ENCODE results near the gene QSOX2.
"Not testable (repeated sequence)": the region's sequence is repeated elsewhere in the genome, so short reads cannot be mapped to it uniquely, and the experiment has no call there.

QSOX2 gene

DNA sequence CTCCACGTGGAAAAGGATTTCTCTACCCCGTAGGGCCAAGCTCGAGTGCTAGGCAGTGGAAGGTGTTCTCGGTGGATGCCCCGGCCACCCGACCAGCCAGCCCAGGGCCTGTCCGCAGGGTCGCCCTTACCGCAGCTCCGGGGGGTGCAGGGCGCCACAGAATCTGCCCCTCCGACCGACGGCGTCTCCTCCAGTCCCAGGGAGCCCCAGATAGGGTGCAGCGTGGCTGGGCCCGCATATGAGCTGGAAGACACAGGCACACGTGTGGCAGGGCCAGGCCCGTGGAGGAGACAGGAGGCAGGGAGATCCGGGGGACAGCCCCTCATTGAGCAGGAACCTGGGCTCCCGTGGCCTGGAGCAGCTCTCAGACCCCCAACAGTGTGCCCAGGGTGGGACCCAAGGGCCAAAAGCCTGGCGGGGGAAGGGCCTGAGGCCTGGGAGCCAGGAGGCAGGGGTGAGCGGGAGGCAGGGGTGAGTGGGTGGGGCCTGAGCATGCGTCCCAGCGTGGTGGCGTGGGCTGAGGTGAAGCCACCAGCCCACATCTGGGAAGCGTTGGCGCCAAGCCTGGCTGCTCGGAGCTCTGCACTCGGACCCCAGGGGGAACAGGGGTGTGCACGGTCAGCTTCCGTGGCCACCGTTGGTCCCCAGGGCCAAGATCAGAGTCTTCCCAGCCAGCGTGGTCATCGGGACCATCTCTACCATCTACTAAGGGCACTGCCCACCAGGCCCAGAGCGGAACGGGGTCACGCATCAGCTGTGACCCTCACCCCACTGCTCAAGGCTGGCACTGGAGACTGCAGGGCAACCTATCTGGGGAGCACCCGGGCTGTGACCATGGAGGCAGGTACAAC lies 36.0 kb upstream of the QSOX2 start:
- no peak for FAIRE-seq

DNA sequence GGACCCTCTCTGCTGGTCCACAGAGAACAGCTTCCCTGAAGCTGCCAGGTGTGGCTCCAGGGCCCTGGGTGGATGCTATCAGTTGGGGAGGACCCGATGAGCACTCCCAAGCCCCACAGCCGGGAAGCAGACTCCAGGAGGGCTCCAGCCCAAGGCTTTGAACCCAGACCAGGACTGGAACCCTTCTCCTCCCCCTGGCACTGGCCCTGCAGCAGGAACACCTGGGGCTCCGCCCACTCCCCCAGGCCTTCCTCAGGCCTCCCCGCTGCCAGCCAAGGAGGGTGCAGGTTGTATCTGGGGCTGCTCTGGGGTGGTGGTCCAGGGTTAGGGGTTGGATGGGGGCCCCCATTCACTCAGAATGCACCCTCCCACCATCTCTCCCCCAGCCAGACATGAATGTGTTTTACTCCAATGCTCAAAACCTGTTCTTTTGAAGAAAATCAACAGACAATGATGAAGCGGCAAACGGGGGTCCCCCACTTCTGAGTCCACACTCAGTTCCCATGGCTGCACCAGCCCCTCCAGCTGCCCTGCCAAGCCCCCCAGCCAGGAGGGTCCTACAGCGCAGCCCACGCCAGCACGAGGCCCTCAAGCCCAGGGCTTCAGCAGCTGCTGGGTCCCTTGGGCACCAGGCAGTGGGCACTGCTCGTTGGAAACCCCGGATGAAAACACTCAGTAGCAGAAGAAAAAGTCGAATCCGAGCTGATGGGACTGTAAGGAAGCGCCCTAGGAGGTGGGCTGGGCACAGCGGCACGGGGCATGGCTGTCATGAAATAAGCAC lies 35.1 kb upstream of the QSOX2 start:
- FAIRE-seq = no peak

GRCh38 chr9:136279471-136279870 lies 33.9 kb upstream of the QSOX2 start:
- FAIRE-seq = no peak

- no peak for FAIRE-seq
Measured at GRCh38 chr9:136278894-136279293, 33.3 kb upstream of the QSOX2 start.

- no peak for FAIRE-seq
Measured at GRCh38 chr9:136278221-136278620, 32.6 kb upstream of the QSOX2 start.

DNA sequence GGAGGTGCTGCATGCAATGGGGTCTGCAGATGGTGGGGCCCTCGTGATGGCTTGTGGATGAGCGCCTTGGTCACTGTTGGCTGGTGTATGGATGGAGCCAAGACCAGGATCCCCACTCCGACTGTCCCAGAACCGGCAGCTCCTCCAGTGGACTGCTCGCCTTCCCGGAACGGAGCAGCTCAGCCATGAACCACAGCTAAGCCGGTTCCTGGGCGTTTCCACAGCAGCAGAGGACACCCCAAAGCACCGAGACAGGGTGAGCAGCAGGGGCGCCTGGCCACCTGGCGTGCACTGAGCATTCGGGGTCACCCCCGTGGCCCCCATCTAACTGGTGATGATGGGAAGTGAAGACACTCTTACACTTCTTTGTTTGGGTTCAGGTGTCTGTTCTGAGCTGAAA lies 32.1 kb upstream of the QSOX2 start:
- no peak for FAIRE-seq

- no peak for FAIRE-seq
Measured at GRCh38 chr9:136276716-136277115, 31.1 kb upstream of the QSOX2 start.

GRCh38 chr9:136275655-136276429 lies 30.2 kb upstream of the QSOX2 start:
- FAIRE-seq = no peak

- FAIRE-seq = no peak
Measured at GRCh38 chr9:136274786-136275654, 29.4 kb upstream of the QSOX2 start.

- no peak for FAIRE-seq
Measured at GRCh38 chr9:136273921-136274785, 28.5 kb upstream of the QSOX2 start.

- no peak for FAIRE-seq
Measured at GRCh38 chr9:136273244-136273865, 27.7 kb upstream of the QSOX2 start.

DNA sequence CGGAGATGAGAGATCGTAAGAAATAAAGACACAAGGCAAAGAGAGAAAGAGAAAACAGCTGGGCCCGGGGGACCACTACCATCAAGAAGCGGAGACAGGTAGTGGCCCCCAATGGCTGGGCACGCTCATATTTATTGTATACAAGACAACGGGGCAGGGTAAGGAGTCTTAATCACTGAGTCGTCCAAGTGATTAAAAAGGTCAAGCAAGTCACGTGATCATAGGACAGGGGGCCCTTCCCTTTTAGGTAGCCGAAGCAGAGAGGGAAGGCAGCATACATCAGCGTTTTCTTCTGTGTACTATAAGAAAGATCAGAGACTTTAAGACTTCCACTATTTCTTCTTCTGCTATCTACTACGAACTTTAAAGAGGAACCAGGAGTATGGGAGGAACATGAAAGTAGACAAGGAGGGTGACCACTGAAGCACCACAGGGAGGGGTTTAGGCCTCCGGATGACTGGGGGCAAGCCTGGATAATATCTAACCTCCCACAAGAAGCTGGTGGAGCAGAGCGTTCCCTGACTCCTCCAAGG lies 24.6 kb upstream of the QSOX2 start:
- FAIRE-seq = no peak

GRCh38 chr9:136268735-136269134 lies 23.1 kb upstream of the QSOX2 start:
- no peak for FAIRE-seq

GRCh38 chr9:136268318-136268717 lies 22.7 kb upstream of the QSOX2 start:
- FAIRE-seq = no peak

DNA sequence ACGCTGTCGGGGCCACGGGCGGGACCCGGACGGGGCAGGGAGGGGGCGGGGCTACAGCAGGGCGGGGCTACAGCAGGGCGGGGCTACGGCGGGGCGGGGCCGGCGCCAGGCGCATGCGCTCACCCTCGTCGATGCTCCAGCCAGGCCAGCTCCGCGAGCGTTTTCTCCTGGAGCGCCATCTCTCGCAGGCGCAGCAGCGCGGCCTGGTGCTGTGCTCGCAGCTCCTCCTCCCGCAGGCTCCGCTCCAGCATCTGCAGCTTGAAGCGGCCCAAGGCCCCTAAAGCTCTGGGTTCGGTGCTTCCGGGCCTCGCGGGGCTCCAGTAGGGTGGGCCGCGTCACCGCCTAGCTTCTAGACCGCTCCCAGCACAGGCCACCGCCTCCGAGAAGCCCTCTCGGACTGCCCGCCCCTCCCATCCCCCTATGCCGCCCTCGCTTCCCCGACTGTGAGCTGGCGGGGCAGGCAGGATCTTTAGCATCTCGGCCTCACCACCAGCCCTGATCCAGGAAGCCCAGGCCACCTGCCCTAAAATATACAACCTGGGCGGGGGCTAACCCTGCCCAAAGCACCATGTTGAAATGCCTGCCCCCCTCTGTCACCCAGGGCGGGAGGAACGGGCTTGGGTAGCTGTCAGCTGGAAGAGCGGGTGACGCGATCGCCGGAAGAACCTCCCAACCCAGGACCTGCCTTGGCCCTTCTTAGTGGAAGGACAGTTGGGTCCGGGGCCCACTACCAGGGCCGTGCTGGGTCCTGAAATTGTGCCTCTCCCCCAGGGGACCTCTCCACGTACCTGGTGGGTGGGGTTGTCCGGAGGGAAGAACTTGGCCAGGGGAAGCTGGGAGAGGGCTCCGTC lies 21.9 kb upstream of the QSOX2 start:
- no peak for FAIRE-seq

DNA sequence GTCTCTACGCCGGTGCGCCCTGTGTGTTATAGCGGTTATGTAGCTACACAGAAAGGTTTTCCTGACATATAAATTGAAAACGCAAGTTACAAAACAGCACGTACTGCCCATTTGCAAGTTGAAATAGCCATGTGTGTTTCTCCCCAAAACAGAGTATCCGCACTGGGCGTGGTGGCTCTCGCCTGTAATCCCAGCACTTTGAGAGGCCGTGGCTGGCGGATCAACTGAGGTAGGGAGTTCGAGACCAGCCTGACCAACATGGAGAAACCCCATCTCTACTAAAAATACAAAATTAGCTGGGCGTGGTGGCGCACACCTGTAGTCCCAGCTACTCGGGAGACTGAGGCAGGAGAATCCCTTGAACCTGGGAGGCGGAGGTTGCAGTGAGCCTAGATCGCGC lies 21.0 kb upstream of the QSOX2 start:
- not testable (repeated sequence) for FAIRE-seq

DNA sequence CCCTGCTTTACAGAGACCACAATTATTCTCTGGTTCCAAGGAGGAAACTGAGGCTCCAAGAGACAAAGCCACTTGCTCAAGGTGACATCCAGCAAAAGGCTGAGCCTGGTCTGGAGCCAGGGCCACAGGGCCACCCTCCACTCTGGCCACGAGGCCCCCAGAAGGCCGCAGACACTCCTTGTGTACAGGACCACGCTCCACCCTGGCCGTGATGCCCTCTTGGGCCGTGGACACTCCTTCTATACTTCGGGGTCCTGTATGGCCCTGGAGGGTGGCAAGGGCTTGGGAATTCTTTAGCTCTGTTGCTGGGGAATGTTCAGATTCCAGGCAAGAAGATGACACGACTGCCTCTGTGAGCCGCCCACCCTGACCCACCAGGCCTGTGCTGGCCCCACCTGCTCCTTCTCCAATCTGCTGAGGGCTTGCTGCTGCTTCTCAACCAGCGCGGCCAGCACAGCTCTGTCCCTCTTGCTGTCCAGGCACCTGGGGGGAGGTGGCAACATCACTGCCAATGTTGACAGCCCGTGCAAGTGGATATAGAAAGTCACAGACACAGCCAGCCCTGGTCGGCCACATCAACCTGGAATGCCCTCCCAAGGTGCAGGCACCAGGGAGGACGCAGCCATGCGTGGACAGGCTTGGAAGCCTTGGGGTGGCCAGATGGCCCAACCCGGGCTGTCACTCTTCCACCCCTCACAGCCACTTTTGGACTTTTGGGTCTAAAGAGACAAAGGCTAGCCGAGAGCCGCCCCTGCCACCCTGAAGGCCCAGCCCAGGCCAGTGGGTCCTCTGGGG lies 20.1 kb upstream of the QSOX2 start:
- FAIRE-seq = no peak
